Type B pancreatic cell (in vitro differentiated cells): ENCODE results near the gene DOCK4. TPM values are rescaled to one million over a fixed set of nuclear protein-coding genes. Genes with fewer than 3 reads are reported as not detected.

Source experiments
- DNase-seq: peaks from one replicate; pipeline ENCODE4 v3.0.0; 2021; ENCODE audit warnings: mixed read lengths; ENCODE audit not compliant: unreplicated experiment; ENCODE audit errors: extremely low spot score
- H3K27ac Mint-ChIP-seq: 2 replicates; pipeline ENCODE4 v1.8.0; 2021; ENCODE audit warnings: mild to moderate bottlenecking, mixed read lengths
- H3K27me3 Mint-ChIP-seq: 2 replicates; pipeline ENCODE4 v1.8.0; 2021; ENCODE audit warnings: mixed read lengths
- H3K36me3 Mint-ChIP-seq: 2 replicates; pipeline ENCODE4 v1.8.0; 2021; ENCODE audit warnings: mixed read lengths
- H3K4me1 Mint-ChIP-seq: one replicate; pipeline ENCODE4 v1.8.0; 2021; ENCODE audit warnings: mixed read lengths; ENCODE audit not compliant: unreplicated experiment
- H3K4me3 Mint-ChIP-seq: 2 replicates; pipeline ENCODE4 v1.8.0; 2021; ENCODE audit warnings: mild to moderate bottlenecking, mixed read lengths
- H3K9me3 Mint-ChIP-seq: 2 replicates; pipeline ENCODE4 v1.8.0; 2021; ENCODE audit warnings: mixed read lengths
- CTCF ChIP-seq: fragments of 200-600 bp; sonication (generic); conservative IDR thresholded peaks from 2 replicates; pipeline ENCODE4 v1.5.0; 2021; ENCODE audit warnings: antibody characterized with exemption, mild to moderate bottlenecking
- total RNA-seq: library from RNA; stranded (reverse); gene quantifications from 2 replicates; pipeline ENCODE4 v1.2.1, GENCODE V29; 2021; ENCODE audit warnings: low replicate concordance

The DOCK4 gene
- total RNA-seq, 1 donor from 2014 or later, result 24.6 TPM

- no peak overlapping the region for H3K4me3 Mint-ChIP-seq
- no peak for DNase-seq
- peaks cover 11% of the 10 kb centered on the region for H3K36me3 Mint-ChIP-seq
- peaks cover 13% of the 10 kb centered on the region for H3K9me3 Mint-ChIP-seq
- no peak overlapping the region for H3K27ac Mint-ChIP-seq
- TF ChIP-seq CTCF, result no peak
- H3K27me3 Mint-ChIP-seq, result no peaks in the 10 kb centered on the region
- peaks cover 14% of the 10 kb centered on the region for H3K4me1 Mint-ChIP-seq
These were observed 8.7 kb upstream of the DOCK4 start for GRCh38 chr7:112214883-112215282.

- no peaks in the 10 kb centered on the region for H3K27me3 Mint-ChIP-seq
- no peak for TF ChIP-seq CTCF
- H3K9me3 Mint-ChIP-seq, result peaks cover 13% of the 10 kb centered on the region
- no peak overlapping the region for H3K4me3 Mint-ChIP-seq
- H3K4me1 Mint-ChIP-seq, result peaks cover 14% of the 10 kb centered on the region
- peaks cover 10% of the 10 kb centered on the region for H3K36me3 Mint-ChIP-seq
- H3K27ac Mint-ChIP-seq, result no peak overlapping the region
- DNase-seq, result no peak
These were observed 8.1 kb upstream of the DOCK4 start for GRCh38 chr7:112214268-112214667.

GRCh38 chr7:112213735-112214134 lies 7.5 kb upstream of the DOCK4 start:
- Mint-ChIP-seq H3K9me3 (peaks cover 12% of the 10 kb centered on the region), H3K4me1 (peaks cover 14% of the 10 kb centered on the region), H3K4me3 (no peak overlapping the region), H3K27ac (no peak overlapping the region), H3K27me3 (no peaks in the 10 kb centered on the region), H3K36me3 (peaks cover 9% of the 10 kb centered on the region)
- no peak for DNase-seq
- no peak for TF ChIP-seq CTCF

- Mint-ChIP-seq H3K27ac (peak overlapping the region; percentile 84), H3K4me1 (peaks cover 16% of the 10 kb centered on the region), H3K4me3 (peak overlapping the region; percentile 37), H3K27me3 (no peaks in the 10 kb centered on the region), H3K36me3 (peaks cover 5% of the 10 kb centered on the region), H3K9me3 (peaks cover 9% of the 10 kb centered on the region)
- DNase-seq, result no peak
- TF ChIP-seq CTCF, result no peak
These were observed 6.4 kb upstream of the DOCK4 start for GRCh38 chr7:112212571-112212970.

- no peak for TF ChIP-seq CTCF
- Mint-ChIP-seq H3K27me3 (no peaks in the 10 kb centered on the region), H3K27ac (no peak overlapping the region), H3K36me3 (peaks cover 5% of the 10 kb centered on the region), H3K9me3 (peaks cover 9% of the 10 kb centered on the region), H3K4me3 (no peak overlapping the region), H3K4me1 (peaks cover 18% of the 10 kb centered on the region)
- DNase-seq, result no peak
These were observed 5.2 kb upstream of the DOCK4 start for GRCh38 chr7:112211348-112211907.

GRCh38 chr7:112207765-112208164 lies 1.6 kb upstream of the DOCK4 start:
- DNase-seq, result no peak
- Mint-ChIP-seq H3K4me3 (peak overlapping the region; percentile 97), H3K27me3 (no peaks in the 10 kb centered on the region), H3K4me1 (peaks cover 22% of the 10 kb centered on the region), H3K36me3 (peaks cover 4% of the 10 kb centered on the region), H3K27ac (peak overlapping the region; percentile 95), H3K9me3 (peaks cover 4% of the 10 kb centered on the region)
- no peak for TF ChIP-seq CTCF
